ENCODE measurements around the gene BTN1A1.
"Not testable (repeated sequence)": the region's sequence is repeated elsewhere in the genome, so short reads cannot be mapped to it uniquely, and the experiment has no call there.

BTN1A1 gene

GRCh38 chr6:26537846-26538571 lies 37.9 kb downstream of the BTN1A1 start, which contains the start of gene HMGN4:
HMGN4 (plus strand) TSS chr6:26538366; CDS start chr6:26545207, 6,841 bp downstream.
- DNase-seq, result peak; percentile 91

- DNase-seq, result no peak
Measured at GRCh38 chr6:26538572-26538902, 38.4 kb downstream of the BTN1A1 start.

GRCh38 chr6:26539071-26539615 lies 39.0 kb downstream of the BTN1A1 start:
- no peak for DNase-seq

- DNase-seq, result no peak
Measured at GRCh38 chr6:26541579-26541978, 41.5 kb downstream of the BTN1A1 start.

- DNase-seq, result peak; percentile 26
Measured at GRCh38 chr6:26543953-26544352, 43.9 kb downstream of the BTN1A1 start.

GRCh38 chr6:26544473-26544872 lies 44.4 kb downstream of the BTN1A1 start:
- no peak for DNase-seq

- DNase-seq, result no peak
Measured at GRCh38 chr6:26545627-26546026, 45.5 kb downstream of the BTN1A1 start.

GRCh38 chr6:26547363-26547762 lies 47.3 kb downstream of the BTN1A1 start:
- not testable (repeated sequence) for DNase-seq

GRCh38 chr6:26550250-26550993 lies 50.3 kb downstream of the BTN1A1 start:
- DNase-seq, result peak; percentile 73

- no peak for DNase-seq
Measured at GRCh38 chr6:26552205-26552604, 52.1 kb downstream of the BTN1A1 start.

- DNase-seq, result no peak
Measured at GRCh38 chr6:26552640-26553188, 52.6 kb downstream of the BTN1A1 start.

GRCh38 chr6:26553264-26553634 lies 53.1 kb downstream of the BTN1A1 start:
- peak; percentile 79 for DNase-seq

- peak; percentile 94 for DNase-seq
Measured at GRCh38 chr6:26553635-26554446, 53.7 kb downstream of the BTN1A1 start.

- DNase-seq, result no peak
Measured at GRCh38 chr6:26554447-26554696, 54.3 kb downstream of the BTN1A1 start.

GRCh38 chr6:26554697-26555504 lies 54.8 kb downstream of the BTN1A1 start:
- DNase-seq, result peak; percentile 86

- DNase-seq, result no peak
Measured at GRCh38 chr6:26555505-26556262, 55.6 kb downstream of the BTN1A1 start.

- DNase-seq, result peak; percentile 97
Measured at GRCh38 chr6:26556263-26557070, 56.4 kb downstream of the BTN1A1 start.
